HG03135 (cell line): Measurements from ENCODE around the gene LAGE3.

ENCODE experiments used
- ATAC-seq: cut with Tn5 transposase; IDR thresholded peaks from one replicate; pipeline ENCODE4 v1.9.1; 2021; ENCODE audit warnings: mild to moderate bottlenecking, moderate library complexity; ENCODE audit not compliant: unreplicated experiment

The LAGE3 gene

DNA sequence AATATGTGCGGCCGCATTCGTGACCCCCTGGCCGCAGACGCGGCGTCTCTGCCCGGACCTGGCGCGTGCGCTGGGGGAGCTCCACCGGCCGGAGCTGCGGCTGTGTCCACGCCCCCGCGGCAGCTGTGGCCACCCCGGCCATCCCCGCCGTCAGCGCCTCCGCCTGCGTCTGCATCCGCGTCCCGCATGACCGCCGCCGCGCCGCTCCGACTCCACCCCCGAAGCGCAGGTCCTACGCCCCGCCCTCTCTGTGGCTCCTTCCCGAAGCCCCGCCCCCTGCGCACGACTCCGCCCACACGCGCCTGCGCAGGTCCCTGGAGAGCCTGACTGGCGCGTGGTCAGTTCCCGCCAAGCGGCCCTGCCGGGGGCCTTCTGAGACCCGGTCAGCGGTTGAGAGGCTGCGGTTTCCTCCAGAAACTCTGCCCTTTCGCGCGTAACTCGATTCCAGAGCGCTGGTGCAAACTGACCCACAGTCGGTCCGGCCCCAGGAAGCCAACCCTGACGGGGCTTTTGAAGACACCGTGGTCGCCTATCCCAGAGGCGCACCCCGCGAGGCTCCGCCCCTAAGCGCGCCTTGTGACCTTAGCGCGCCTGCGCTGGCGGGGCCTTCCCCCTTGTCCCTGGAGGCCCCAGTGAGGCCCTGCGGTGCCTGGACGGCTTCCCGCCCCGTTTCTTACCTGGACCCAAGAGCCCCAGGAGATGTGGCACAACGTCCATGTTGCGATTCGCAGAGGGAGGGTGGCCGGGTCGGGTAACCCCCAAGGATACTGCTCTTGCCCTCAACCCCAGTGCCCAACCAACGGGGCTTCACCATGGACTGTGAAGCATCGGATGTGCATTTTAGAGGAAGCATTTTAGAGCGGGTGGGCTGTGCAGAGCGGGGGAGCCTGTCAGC lies at the start of gene LAGE3:
Gene LAGE3, minus strand, starts transcription at position 554 of the 895 bp plus-strand sequence. Its CDS starts 366 bp downstream, at position 188.
- ATAC-seq = peak; percentile 80

DNA sequence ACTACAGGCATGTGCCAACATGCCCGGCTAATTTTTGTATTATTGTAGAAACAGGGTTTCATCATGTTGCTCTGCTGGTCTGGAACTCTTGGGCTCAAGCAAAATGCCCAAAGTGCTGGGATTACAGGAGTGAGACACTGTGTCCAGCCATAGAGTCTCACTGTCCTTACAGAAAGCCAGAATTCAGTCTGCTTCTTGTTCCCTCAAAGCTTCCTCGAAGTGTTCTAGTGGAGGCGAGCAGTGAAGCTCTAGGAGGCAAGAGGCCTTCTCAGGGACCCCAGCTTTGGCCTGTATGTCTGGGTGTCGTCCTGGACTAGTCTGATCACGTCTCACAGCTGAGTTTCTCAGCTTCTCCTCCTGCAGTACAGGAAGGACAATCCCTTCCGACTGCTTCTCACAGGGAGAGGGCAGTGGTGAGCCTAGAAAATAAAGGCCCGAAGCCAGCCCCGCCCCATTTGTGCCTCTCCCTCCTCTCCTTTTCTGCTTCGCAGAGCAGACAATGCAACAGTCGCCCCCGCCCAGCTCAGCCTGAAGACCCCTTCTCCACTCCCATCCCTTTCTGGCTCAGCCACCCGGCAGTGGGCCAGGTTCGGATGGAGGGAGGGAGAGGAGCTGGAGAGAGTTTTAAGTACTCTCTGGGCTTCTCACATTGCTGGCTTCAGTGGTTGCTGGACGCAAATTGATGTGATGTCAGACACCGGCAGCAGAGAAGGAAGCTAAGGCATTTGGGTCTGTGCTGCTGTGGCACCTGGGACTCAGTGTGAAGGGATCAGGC lies 48.0 kb upstream of the LAGE3 start:
- ATAC-seq = no peak

GRCh38 chrX:154525606-154526490 lies 46.8 kb upstream of the LAGE3 start:
- no peak for ATAC-seq

DNA sequence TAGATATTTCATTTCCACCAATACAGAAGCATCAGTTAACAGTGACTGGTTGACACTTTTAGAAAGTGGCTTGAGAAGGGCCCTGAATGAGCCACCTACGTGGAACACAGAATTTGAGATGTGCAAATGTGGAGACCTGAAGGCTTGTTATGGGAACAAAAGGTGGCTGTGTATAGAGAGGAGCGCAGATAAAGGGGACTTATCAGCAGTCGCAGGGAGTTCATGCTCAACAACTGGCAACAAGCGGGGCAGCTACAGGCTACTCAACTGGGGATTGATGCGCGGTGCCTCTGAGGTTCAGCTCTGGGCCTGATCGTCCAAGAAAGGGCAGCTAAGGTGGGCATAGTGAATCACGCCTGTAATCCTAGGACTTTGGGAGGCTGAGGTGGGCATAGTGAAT lies 40.3 kb upstream of the LAGE3 start:
- ATAC-seq = no peak

DNA sequence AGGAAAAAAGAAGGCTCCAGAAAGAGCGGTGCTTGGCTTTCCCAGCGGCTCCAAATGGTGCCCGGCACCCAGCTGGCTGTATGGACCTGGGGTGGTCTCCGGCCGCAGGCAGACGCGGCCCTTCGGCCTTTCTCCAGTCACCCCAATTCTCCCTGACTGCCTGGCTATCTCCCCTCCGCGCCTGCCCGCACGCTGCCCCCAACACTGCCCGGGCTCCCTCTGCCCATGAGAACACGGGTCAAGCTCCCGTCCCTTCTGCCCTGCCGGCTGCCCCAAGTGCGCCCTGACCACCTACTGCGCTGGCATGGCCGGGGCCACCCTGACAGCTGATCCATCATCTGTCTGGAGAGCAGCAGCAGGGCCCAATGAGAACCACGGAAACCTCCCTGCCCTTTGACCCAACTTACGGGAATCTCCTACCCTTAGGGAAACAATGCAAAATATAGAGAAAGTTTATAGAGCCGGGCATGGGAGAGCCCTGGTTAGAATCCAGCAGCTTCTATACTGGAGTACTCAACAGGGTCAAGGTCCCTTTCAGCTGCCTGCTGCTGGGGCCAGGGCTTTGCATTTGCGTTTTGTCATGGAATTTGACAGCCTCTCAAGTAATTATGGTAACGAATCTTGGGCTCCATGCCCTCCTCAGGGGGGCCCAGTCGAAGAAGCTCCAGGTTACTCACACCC lies 38.2 kb upstream of the LAGE3 start:
- no peak for ATAC-seq

DNA sequence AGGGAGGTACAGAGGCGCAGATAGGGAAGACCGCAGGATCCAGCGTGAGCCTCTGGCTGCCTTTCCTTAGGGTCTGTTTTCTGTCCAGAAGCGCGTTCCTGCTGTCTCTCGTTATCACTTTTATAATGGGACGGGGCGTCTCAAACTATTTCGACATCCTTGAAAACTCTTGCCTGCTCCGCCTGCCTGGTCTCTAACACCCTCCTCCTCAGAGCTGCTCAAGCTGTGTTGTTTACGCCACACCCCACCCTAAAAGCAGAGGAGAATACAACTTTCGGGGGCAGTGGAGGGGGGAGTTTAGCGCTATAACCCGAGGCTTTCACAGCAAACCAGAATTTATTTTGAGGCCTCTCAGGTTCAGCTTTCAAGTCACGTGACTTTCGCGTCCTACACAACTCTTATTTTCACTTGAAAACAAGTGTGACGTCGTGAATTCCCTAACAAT lies 37.6 kb upstream of the LAGE3 start:
- ATAC-seq = no peak

GRCh38 chrX:154515966-154516655 lies 37.0 kb upstream of the LAGE3 start, which contains the start of gene FAM3A:
TSS of gene FAM3A (minus strand) at chrX:154516232. CDS start at chrX:154515772, 460 bp downstream.
- ATAC-seq = peak; percentile 82

- peak; percentile 5 for ATAC-seq
These were observed 36.2 kb upstream of the LAGE3 start for GRCh38 chrX:154515090-154515965.

DNA sequence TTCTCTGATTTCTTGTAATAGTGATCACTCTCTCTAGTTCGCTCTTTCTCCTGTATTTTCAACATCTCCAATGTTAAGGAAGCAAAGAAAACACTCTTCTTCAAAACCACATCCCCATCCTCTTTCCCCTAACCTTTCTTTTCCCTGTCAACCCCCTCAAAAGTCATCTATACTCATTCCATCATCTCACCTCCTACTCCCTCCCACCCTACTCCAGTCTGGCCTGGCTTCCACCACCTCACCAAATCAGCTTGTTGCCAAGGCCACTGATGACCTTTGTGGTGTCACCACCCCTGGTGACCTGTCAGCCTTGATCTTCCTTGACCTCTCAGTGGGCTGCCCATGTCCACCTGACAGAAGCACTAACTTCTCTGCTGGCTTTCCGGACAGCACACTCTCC lies 34.6 kb upstream of the LAGE3 start:
- ATAC-seq = no peak

- no peak for ATAC-seq
These were observed 33.9 kb upstream of the LAGE3 start for GRCh38 chrX:154512879-154513553.

DNA sequence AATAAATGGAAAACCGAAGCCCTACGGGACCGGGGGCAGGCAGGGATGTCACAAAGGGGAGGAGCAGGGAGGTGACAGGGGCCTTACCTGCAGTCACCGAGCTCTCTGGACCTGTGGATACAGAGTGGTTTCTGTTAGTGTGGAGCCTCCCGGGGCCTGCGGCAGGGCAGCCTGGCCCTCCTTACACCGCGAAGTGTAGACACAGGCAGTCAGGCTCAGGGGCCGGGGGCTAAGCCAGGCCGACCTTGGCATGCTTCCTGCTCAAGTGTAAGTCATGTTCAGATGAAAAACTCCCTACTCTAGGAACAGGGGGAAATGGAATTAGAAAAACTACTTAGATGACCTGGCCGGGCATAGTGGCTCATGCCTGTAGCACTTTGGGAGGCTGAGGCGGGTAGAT lies 32.7 kb upstream of the LAGE3 start:
- no peak for ATAC-seq

- no peak for ATAC-seq
These were observed 30.4 kb upstream of the LAGE3 start for GRCh38 chrX:154509455-154509854.

- ATAC-seq = no peak
These were observed 29.3 kb upstream of the LAGE3 start for GRCh38 chrX:154508384-154508745.

DNA sequence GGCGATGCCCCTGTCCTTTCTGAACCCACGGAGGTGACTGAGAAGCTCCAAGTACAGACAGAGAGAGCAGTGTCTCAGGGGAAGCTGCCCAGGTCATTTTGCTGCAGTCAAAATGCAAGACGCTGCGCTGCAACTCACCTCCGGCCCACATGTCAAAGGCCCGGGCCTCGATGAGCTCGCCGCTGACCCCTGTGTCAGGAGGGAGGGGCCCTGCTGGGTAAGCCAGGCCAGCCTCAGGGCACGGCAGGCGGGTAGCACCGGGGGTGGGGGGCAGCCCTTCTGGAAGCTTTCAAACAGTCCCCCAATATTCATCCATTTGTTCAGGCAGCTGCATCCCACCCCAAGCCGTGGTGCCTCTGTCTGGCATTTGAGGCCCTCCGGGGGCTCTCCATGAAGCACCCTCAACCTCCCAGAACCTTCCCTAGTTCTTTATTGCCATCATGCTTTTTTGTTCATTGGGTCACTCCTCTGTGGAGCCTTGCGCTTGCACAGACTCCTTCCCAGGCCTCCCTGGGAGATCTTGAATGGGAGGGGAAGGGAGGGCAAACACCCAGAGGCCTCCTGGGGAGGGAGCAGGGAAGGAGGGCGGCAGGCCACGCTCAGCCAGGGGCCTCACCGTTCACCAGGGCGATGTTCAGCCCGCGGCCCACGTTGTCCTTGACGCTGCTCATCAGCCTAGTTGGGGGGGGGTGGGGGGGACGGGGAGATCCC lies 28.7 kb upstream of the LAGE3 start:
- no peak for ATAC-seq

GRCh38 chrX:154506483-154507332 lies 27.6 kb upstream of the LAGE3 start:
- no peak for ATAC-seq

DNA sequence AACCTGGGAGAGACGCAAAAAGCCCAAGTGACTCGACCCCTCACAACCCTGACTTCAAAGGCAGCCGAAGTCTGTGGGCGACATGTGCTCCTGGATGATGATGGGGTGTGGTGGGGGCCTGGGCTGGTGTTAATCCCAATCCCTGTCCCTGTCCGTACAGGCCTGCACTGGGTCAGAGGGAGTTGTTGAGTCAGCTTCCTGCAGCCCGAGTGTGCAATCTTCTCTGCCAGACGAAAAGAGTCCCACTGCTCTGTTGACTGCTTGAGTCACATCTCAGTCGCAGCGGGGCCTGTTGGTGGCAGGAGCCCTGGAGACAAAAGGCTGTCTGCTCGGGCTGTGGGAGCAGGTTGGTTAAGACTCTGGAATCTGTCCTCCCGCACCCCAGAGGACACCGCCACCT lies 26.7 kb upstream of the LAGE3 start:
- no peak for ATAC-seq

- no peak for ATAC-seq
These were observed 23.9 kb upstream of the LAGE3 start for GRCh38 chrX:154502989-154503388.
